Activated CD4-positive, alpha-beta T cell treated with anti-CD3 and anti-CD28 coated beads, Interleukin-2, amount 10 ng/mL, durations not matched to agents 24 days and 14 days (primary cell): ENCODE measurements around the gene GRIN3B. TPM values are rescaled to one million over a fixed set of nuclear protein-coding genes. Genes with fewer than 3 reads are reported as not detected.

Experiments
- DNase-seq: peaks from one replicate; pipeline ENCODE4 v3.0.0; 2022
- H3K27ac Mint-ChIP-seq: one replicate; pipeline ENCODE4 v1.8.0; 2022; ENCODE audit warnings: mild to moderate bottlenecking, mixed read lengths
- H3K27me3 Mint-ChIP-seq: one replicate; pipeline ENCODE4 v1.8.0; 2022; ENCODE audit warnings: mixed read lengths
- H3K36me3 Mint-ChIP-seq: one replicate; pipeline ENCODE4 v1.8.0; 2022; ENCODE audit warnings: low read depth, mild to moderate bottlenecking, mixed read lengths
- H3K4me1 Mint-ChIP-seq: one replicate; pipeline ENCODE4 v1.8.0; 2021; ENCODE audit warnings: mixed read lengths
- H3K4me3 Mint-ChIP-seq: one replicate; pipeline ENCODE4 v1.8.0; 2022; ENCODE audit warnings: mild to moderate bottlenecking, moderate library complexity, mixed read lengths
- H3K9me3 Mint-ChIP-seq: one replicate; pipeline ENCODE4 v1.8.0; 2021; ENCODE audit warnings: mixed read lengths
- intact Hi-C: fragments of 100-400 bp; cut with micrococcal nuclease; formaldehyde crosslinking; loops from one replicate; pipeline ENCODE4 v1.15.1; 2023
- total RNA-seq: library from RNA; stranded (reverse); gene quantifications from 2 replicates; pipeline ENCODE4 v1.2.3, GENCODE V29; 2022

The GRIN3B gene
- total RNA-seq, 1 donor from 2014 or later: 0.07 TPM

DNA sequence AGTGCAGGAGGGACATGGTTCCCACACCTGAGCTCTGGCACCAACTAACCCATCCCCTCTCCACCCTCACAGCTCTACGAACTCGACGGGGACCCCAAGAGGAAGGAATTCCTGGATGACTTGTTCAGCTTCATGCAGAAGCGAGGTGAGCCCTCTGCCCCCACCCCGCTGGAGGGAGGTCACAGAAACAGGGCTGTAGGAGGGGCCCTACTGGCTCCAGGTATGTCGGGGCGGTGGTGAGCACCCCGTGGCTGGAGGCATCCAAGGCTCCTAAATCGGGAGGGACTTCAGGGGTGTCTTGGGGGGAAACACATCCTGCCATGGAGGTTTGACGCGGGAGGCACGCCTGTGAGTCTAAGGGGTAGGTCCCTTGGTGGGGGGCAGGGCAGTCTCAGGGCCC lies 40.2 kb upstream of the GRIN3B start:
- Mint-ChIP-seq H3K36me3 (peaks cover 16% of the 10 kb centered on the region), H3K4me1 (peaks cover 14% of the 10 kb centered on the region), H3K27me3 (no peaks in the 10 kb centered on the region), H3K27ac (no peak overlapping the region), H3K4me3 (no peak overlapping the region), H3K9me3 (no peaks in the 10 kb centered on the region)
- DNase-seq: no peak
- intact Hi-C loops: no loop called here

DNA sequence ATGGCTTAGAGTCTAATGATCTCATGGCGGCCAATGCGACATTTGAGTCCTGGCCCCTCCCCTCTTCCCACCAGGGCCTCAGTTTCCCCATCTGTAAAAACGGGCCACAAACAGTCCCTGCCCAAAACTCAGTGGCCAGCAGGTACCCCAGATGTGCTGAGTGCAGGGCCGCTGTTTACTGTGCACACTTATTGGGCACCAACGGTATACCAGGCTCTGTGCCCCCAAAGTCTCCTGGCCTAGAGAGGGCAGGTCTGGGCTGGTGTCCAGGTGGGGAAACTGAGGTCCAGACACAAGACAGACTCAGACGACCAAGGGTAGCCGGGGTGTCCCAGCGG lies 39.6 kb upstream of the GRIN3B start:
- intact Hi-C loops: no loop called here
- H3K27ac Mint-ChIP-seq: no peak overlapping the region
- H3K36me3 Mint-ChIP-seq: peaks cover 21% of the 10 kb centered on the region
- H3K27me3 Mint-ChIP-seq: no peaks in the 10 kb centered on the region
- DNase-seq: no peak
- no peak overlapping the region for H3K4me3 Mint-ChIP-seq
- peaks cover 3% of the 10 kb centered on the region for H3K9me3 Mint-ChIP-seq
- peaks cover 16% of the 10 kb centered on the region for H3K4me1 Mint-ChIP-seq

DNA sequence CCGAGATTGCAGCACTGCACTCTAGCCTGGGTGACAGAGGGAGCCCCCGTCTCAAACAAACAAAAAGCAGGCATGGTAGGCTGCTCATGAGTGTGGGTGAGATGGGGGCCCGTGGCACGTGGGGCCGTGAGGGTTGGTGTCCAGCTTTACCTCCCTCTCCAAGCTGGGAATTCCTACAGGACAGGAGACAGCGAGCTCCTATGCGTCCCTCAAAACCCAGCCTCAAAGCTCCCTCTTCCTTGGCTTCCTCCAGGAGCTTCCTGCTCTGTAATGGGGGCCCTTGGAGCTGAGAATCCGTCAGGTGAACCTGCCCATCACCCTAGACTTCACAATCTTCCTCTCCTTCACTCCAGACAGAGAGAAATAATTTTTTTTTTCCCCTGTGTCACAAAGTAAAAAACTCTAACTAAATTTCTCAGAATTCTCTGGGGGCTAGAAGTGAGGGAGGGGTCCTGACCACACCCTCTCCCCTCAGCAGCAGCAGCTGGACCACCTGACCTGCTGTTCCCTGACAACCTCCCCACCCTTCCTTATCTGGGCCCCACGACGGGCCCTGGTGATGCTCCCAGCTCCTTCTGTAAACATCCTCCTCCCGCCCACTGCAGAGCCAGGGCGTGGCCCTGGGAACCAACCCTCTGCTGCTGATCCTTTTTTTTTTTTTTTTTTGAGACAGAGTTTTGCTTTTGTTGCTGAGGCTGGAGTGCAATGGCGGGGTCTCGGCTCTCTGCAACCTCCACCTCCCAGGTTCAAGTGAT lies 38.2 kb upstream of the GRIN3B start:
- peaks cover 16% of the 10 kb centered on the region for H3K4me1 Mint-ChIP-seq
- intact Hi-C loops: no loop called here
- H3K9me3 Mint-ChIP-seq: peaks cover 3% of the 10 kb centered on the region
- H3K4me3 Mint-ChIP-seq: no peak overlapping the region
- H3K27me3 Mint-ChIP-seq: no peaks in the 10 kb centered on the region
- H3K27ac Mint-ChIP-seq: peak overlapping the region; percentile 70
- peak; percentile 73 for DNase-seq
- H3K36me3 Mint-ChIP-seq: peaks cover 29% of the 10 kb centered on the region

DNA sequence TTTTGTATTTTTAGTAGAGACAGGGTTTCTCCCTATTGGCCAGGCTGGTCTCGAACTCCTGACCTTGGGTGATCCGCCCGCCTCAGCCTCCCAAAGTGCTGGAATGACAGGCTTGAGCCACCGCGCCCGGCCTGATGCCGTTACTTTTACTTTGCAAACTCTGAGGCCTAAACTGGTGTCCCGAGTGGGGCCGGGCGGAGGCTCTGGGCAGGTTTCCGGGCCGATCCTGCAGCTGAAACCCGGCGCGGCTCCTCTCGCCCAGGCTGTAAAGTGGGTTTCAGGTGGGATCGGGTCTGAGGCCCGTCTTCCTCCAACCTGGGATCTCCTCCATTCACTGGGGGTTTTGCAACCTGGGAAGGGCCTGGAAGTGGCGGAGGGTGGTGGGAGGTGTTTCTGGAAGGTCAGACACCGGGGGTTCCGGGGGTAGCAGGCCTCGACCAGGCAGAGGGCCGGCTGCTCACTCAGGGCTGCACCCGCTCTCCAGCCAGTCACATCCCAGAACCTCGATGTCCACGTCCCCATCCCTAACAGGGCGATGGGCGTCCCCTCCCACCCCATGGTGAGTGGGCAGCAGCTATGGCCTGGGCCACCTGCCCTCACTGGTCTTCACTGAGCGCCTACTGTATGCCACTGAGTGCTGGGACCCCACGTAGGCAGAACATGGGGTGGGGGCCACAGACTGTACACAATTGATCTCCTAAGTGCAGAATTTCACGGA lies 37.4 kb upstream of the GRIN3B start:
- intact Hi-C loops: no loop called here
- no peak for DNase-seq
- Mint-ChIP-seq H3K27me3 (no peaks in the 10 kb centered on the region), H3K36me3 (peaks cover 34% of the 10 kb centered on the region), H3K4me1 (peaks cover 16% of the 10 kb centered on the region), H3K27ac (peak overlapping the region; percentile 25), H3K4me3 (no peak overlapping the region), H3K9me3 (peaks cover 3% of the 10 kb centered on the region)

DNA sequence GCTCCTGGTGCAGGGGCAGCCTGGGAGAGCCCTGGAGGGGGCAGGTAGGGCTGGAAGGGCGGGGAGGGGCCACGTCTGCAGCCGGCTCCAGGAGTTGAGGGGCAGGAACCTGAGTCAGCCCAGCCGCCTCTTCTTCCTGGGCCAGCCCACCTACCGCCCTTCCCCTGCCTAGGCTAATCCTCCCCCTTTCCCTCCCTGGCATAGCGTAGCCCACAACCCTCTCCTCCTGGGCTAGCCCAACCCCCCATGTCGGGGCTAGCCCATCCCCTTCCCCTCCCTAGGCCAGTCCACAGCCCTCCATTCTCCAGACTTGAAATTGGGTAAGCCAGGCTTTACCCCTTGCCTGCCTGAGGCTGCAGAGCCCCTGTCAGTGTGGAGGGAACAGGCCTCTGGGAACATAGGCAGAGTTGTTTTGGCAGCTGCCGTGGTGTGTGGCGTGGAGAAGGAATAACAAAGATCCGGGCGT lies 36.7 kb upstream of the GRIN3B start:
- H3K27ac Mint-ChIP-seq: no peak overlapping the region
- H3K36me3 Mint-ChIP-seq: peaks cover 38% of the 10 kb centered on the region
- intact Hi-C loops: no loop called here
- H3K27me3 Mint-ChIP-seq: no peaks in the 10 kb centered on the region
- no peak overlapping the region for H3K4me3 Mint-ChIP-seq
- H3K9me3 Mint-ChIP-seq: peaks cover 3% of the 10 kb centered on the region
- DNase-seq: no peak
- peaks cover 16% of the 10 kb centered on the region for H3K4me1 Mint-ChIP-seq

DNA sequence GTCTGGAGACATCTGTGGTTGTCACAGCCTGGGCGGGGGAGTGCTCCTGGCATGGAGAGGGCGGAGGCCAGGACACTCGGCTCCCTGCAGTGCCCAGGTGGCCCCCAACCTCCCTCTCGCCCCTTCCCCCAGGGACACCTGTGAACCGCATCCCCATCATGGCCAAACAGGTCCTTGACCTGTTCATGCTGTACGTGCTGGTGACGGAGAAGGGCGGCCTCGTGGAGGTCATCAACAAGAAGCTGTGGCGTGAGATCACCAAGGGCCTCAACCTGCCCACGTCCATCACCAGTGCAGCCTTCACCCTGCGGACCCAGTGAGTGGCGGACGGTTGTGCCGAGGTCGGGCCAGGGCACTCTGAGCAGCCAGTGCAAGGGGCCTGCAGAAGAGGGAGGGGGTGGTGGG lies 36.1 kb upstream of the GRIN3B start:
- intact Hi-C loops: no loop called here

DNA sequence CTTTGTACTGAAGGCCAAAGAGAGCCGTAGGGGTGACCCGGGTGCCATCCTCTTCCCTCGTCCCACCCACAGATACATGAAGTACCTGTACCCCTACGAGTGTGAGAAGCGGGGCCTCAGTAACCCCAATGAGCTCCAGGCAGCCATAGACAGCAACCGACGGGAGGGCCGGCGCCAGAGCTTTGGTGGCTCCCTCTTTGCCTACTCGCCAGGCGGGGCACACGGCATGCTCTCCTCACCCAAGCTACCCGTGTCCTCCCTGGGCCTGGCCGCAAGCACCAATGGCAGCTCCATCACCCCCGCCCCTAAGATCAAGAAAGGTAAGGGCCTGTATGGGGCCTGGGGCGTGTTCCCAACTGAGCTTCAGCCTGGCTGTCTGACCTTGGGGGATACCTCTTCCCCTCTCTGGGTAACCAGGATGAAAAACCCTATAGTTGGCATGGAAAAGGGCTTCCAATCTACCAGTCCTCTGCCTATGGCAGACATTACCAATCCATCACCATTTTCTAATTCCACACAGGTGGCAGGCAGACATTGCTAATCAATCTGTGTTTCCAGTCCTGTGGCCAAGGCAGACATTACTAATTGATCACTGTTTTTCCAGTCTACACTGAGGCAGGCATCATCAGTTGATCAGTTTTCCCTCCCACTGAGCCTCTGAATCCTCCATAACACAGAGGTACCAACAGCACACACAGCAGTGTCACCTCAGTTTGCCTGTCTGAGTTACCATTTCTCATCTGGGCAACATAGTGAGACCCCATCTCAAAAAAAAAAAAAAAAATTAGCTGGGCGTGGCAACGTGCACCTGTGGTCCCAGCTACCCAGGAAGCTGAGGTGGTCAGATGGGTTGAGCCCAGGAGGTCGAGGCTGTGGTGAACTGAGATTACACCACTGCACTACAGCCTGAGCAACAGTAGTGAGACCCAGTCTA lies 35.2 kb upstream of the GRIN3B start:
- peaks cover 10% of the 10 kb centered on the region for H3K4me1 Mint-ChIP-seq
- no peaks in the 10 kb centered on the region for H3K27me3 Mint-ChIP-seq
- peaks cover 3% of the 10 kb centered on the region for H3K9me3 Mint-ChIP-seq
- intact Hi-C loops: no loop called here
- H3K36me3 Mint-ChIP-seq: peaks cover 42% of the 10 kb centered on the region
- H3K27ac Mint-ChIP-seq: no peak overlapping the region
- no peak overlapping the region for H3K4me3 Mint-ChIP-seq
- no peak for DNase-seq

More for the DNA sequence above, 36.1 kb upstream of the GRIN3B start:
- no peaks in the 10 kb centered on the region for H3K27me3 Mint-ChIP-seq
- peaks cover 3% of the 10 kb centered on the region for H3K9me3 Mint-ChIP-seq
- peaks cover 40% of the 10 kb centered on the region for H3K36me3 Mint-ChIP-seq
- H3K4me3 Mint-ChIP-seq: no peak overlapping the region
- DNase-seq: no peak
- H3K4me1 Mint-ChIP-seq: peaks cover 12% of the 10 kb centered on the region
- no peak overlapping the region for H3K27ac Mint-ChIP-seq

DNA sequence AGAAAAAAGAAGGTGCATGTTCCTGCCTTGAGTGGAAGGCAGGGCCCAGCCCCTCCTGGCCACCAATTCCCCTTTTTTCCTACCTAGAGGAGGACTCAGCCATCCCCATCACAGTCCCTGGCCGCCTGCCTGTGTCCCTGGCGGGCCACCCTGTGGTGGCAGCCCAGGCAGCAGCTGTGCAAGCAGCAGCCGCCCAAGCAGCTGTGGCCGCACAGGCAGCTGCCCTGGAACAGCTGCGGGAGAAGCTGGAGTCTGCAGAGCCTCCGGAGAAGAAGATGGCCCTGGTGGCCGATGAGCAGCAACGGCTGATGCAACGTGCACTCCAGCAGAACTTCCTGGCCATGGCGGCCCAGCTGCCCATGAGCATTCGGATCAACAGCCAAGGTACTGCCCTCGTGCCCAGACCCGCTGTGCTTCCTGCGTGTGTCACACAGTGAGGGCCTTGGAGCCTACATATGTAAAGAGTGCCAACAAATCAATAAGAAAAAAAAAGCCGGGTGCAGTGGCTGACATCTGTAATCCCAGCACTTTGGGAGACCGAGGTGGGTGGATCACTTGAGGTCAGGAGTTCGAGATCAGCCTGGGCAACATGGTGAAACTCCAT lies 33.6 kb upstream of the GRIN3B start:
- DNase-seq: no peak
- no peak overlapping the region for H3K27ac Mint-ChIP-seq
- peaks cover 7% of the 10 kb centered on the region for H3K9me3 Mint-ChIP-seq
- peaks cover 10% of the 10 kb centered on the region for H3K4me1 Mint-ChIP-seq
- H3K36me3 Mint-ChIP-seq: peaks cover 56% of the 10 kb centered on the region
- no peaks in the 10 kb centered on the region for H3K27me3 Mint-ChIP-seq
- intact Hi-C loops: no loop called here
- no peak overlapping the region for H3K4me3 Mint-ChIP-seq

DNA sequence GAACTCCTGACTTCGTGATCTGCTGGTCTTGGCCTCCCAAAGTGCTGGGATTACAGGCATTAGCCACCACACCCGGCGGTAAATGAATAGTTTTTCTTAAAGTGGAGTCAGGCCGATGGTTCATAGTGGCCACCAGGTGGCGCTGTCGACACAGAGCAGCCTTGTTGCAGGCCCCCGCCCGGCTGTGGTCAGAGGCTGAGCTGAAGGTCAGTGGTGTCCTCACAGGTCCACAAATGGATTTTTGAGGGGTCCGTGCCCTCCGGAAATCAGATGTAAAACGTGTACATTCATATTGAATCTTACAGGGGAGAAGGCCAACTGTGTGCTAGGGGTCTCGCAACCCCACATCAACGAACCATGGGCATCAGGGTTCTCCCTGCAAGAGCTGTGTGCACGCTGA lies 29.5 kb upstream of the GRIN3B start:
- DNase-seq: no peak
- Mint-ChIP-seq H3K27me3 (no peaks in the 10 kb centered on the region), H3K4me1 (no peaks in the 10 kb centered on the region), H3K36me3 (peaks cover 45% of the 10 kb centered on the region), H3K27ac (no peak overlapping the region), H3K9me3 (peaks cover 5% of the 10 kb centered on the region), H3K4me3 (no peak overlapping the region)
- intact Hi-C loops: no loop called here

DNA sequence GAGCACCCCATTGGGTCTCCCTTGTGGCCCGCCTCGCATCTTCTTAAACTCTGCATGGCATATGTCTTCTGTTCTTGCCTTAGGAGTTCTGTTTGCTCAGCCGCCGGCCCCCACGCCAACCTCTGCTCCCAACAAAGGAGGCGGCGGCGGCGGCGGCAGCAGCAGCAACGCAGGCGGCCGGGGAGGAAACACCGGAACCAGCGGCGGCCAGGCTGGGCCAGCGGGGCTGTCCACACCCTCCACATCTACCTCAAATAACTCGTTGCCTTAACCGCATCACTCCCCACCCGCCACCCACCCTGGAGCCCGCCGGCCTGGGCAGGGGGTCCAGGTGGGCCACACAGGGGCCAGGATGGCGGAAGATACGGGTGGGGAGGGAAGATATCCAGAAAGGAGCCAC lies 28.4 kb upstream of the GRIN3B start:
- H3K4me3 Mint-ChIP-seq: no peak overlapping the region
- H3K4me1 Mint-ChIP-seq: no peaks in the 10 kb centered on the region
- intact Hi-C loops: no loop called here
- H3K9me3 Mint-ChIP-seq: peaks cover 5% of the 10 kb centered on the region
- no peak overlapping the region for H3K27ac Mint-ChIP-seq
- no peaks in the 10 kb centered on the region for H3K27me3 Mint-ChIP-seq
- DNase-seq: no peak
- H3K36me3 Mint-ChIP-seq: peaks cover 40% of the 10 kb centered on the region

DNA sequence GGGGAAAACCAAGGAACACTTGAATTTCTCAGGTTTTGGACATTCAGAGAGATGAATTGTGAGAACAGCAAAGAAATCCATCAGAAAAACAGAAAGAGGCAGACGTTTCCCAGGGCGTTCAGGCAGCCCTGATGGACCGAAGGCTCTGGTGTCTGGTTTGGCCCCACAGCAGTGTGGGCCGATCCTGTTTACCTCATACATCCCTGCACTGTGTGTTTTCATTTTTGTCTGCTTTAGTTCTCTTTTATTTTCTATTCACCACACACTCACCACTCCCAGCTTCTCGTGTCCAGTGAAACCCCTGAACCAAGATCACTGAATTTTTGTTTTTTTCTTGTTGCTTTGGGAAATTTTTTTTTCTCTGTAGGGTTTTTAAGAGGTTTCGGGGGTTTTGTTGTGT lies 27.9 kb upstream of the GRIN3B start:
- H3K9me3 Mint-ChIP-seq: peaks cover 5% of the 10 kb centered on the region
- H3K27me3 Mint-ChIP-seq: no peaks in the 10 kb centered on the region
- no peak overlapping the region for H3K4me3 Mint-ChIP-seq
- no peak overlapping the region for H3K27ac Mint-ChIP-seq
- no peak for DNase-seq
- no peaks in the 10 kb centered on the region for H3K4me1 Mint-ChIP-seq
- intact Hi-C loops: no loop called here
- H3K36me3 Mint-ChIP-seq: peaks cover 35% of the 10 kb centered on the region

DNA sequence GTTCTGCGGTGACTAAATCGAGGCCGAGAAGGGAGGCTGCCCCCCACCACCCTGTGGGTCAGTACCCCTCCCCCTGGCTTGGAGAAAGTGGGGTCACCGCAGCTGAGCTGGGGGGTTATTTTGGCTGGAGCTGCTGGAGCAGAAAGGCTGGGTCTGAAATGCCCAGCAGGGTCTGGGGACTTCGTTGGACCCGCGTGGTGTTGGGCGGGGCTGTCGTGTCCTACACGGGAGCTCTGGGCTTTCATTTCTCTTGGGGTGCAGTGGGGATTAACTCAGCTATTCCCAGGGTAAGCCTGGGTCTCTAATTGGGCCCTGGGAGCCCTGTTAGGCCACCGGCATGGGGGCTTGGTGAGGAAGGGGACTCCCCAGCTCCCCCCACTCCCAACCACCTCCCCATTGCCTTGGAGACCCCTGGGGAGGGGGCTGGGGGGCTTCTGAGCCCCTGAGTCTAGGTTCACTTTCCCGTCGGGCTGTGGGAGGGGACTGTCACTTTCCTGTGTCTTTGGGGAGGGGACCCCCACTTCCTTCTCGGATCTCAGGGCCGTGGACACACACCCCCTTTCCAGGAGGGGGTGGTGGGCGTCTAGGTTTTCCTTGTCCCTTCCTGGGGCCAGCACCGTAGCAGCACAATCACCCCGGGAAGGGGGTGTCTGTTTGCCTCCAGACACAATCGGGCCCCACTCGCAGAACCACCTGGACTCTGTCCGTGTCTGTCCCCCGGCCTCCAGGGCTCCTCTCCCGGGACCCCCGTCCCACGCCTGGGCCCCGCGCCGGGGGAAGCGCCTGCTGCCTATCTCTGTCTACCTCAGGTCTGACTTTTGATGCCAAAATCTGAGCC lies 26.3 kb upstream of the GRIN3B start:
- Mint-ChIP-seq H3K4me3 (no peak overlapping the region), H3K27me3 (no peaks in the 10 kb centered on the region), H3K9me3 (peaks cover 5% of the 10 kb centered on the region), H3K27ac (no peak overlapping the region), H3K4me1 (no peaks in the 10 kb centered on the region), H3K36me3 (peaks cover 25% of the 10 kb centered on the region)
- intact Hi-C loops: no loop called here
- DNase-seq: no peak
